K562 (cell line): Measurements from ENCODE around the gene TCEANC2. TPM values are rescaled to one million over a fixed set of nuclear protein-coding genes. Genes with fewer than 3 reads are reported as not detected.
A peak's percentile ranks its signal among the peaks of the same experiment; 100 is the strongest.

Experiments used
- BCL6 ChIP-seq: fragments of 250-450 bp; sonication (Bioruptor Pico); IDR thresholded peaks from 2 replicates; pipeline ENCODE4 v1.4.0; 2020
- CBX2 ChIP-seq: fragments of 200-600 bp; sonication (generic); IDR thresholded peaks from one replicate; pipeline ENCODE4 v1.6.1; 2012; ENCODE audit warnings: mild to moderate bottlenecking, low read length, inconsistent platforms; ENCODE audit not compliant: insufficient read depth, poor library complexity, severe bottlenecking
- CBX5 ChIP-seq: IDR thresholded peaks from 2 replicates; pipeline ENCODE4 v1.6.1; 2014; ENCODE audit warnings: low read depth, borderline replicate concordance
- CHCHD3 ChIP-seq: fragments of 250-450 bp; sonication (Bioruptor Pico); IDR thresholded peaks from 2 replicates; pipeline ENCODE4 v2.1.2; 2022; ENCODE audit warnings: mild to moderate bottlenecking
- DDX20 ChIP-seq: fragments of 450-650 bp; IDR thresholded peaks from 2 replicates; pipeline ENCODE4 v1.6.1; 2016; ENCODE audit warnings: missing genetic modification characterization, low read depth, mild to moderate bottlenecking, missing compliant biosample characterization, moderate library complexity
- E2F3 ChIP-seq: fragments of 250-450 bp; sonication (Bioruptor Pico); IDR thresholded peaks from 2 replicates; pipeline ENCODE4 v1.4.0; 2020; ENCODE audit warnings: mild to moderate bottlenecking
- HNRNPLL ChIP-seq: fragments of 200-400 bp; formaldehyde crosslinking; IDR thresholded peaks from 2 replicates; pipeline ENCODE4 v1.6.1; 2017; ENCODE audit warnings: low read length, low read depth, mild to moderate bottlenecking; ENCODE audit not compliant: poor library complexity, severe bottlenecking
- MED1 ChIP-seq: sonication (generic); formaldehyde crosslinking; IDR thresholded peaks from 2 replicates; pipeline ENCODE4 v1.8.1; 2023; ENCODE audit warnings: missing genetic modification reagents, borderline replicate concordance
- MTF1 ChIP-seq: fragments of 250-450 bp; sonication (Bioruptor Pico); IDR thresholded peaks from 2 replicates; pipeline ENCODE4 v1.9.0; 2021; ENCODE audit warnings: moderate library complexity, mild to moderate bottlenecking, inconsistent platforms, borderline replicate concordance
- MYNN ChIP-seq, 2 experiments: sonication (generic); formaldehyde crosslinking in 1 of 2; IDR thresholded peaks; 2 replicates each; pipeline versions ENCODE4 v1.5.0 to v1.6.1; 2016 to 2020; ENCODE audit warnings: antibody characterized with exemption in 1 of 2, missing genetic modification reagents in 1 of 2
- NFE2L1 ChIP-seq: fragments of 450-650 bp; IDR thresholded peaks from 2 replicates; pipeline ENCODE4 v1.6.1; 2016; ENCODE audit warnings: missing genetic modification characterization, low read depth, mild to moderate bottlenecking, missing compliant biosample characterization, moderate library complexity, borderline replicate concordance
- RAD21 ChIP-seq, 2 experiments: fragments of 250-450 bp in 1 of 2; fragments of 450-650 bp in 1 of 2; sonication (Bioruptor Pico) in 1 of 2; formaldehyde crosslinking in 1 of 2; IDR thresholded peaks in 1 of 2; conservative IDR thresholded peaks in 1 of 2; 2 replicates each; pipeline versions ENCODE4 v1.4.0 to v1.8.0; 2020 to 2022; ENCODE audit warnings: mild to moderate bottlenecking in 2 of 2, moderate library complexity in 1 of 2
- RCOR1 ChIP-seq, 2 experiments: IDR thresholded peaks; 2 replicates each; pipeline ENCODE4 v1.6.1; 2012; ENCODE audit warnings: low read depth in 2 of 2, low read length in 2 of 2, borderline replicate concordance in 1 of 2, improper control_type of control experiment in 1 of 2
- SMC3 ChIP-seq: conservative IDR thresholded peaks from 2 replicates; pipeline ENCODE4 v1.6.1; 2011; ENCODE audit warnings: low read depth, low read length, improper control_type of control experiment; ENCODE audit not compliant: insufficient read depth
- ZFX ChIP-seq: sonication (generic); formaldehyde crosslinking; IDR thresholded peaks from 2 replicates; pipeline ENCODE4 v1.8.0; 2022; ENCODE audit warnings: mild to moderate bottlenecking, missing genetic modification reagents, moderate library complexity
- ZNF12 ChIP-seq: sonication (generic); formaldehyde crosslinking; IDR thresholded peaks from 2 replicates; pipeline ENCODE4 v1.4.0; 2020; ENCODE audit warnings: mild to moderate bottlenecking, missing genetic modification reagents
- ZNF280B ChIP-seq: fragments of 250-450 bp; sonication (Bioruptor Pico); IDR thresholded peaks from 2 replicates; pipeline ENCODE4 v1.5.1; 2021; ENCODE audit warnings: mild to moderate bottlenecking
- ZNF398 ChIP-seq: fragments of 250-450 bp; sonication (Bioruptor Pico); IDR thresholded peaks from 2 replicates; pipeline ENCODE4 v1.8.0; 2021; ENCODE audit warnings: moderate library complexity, mild to moderate bottlenecking, inconsistent platforms
- polyA plus RNA-seq, 8 experiments: library from polyadenylated mRNA; depleted of rRNA in 4 of 8; stranded (reverse) in 5 of 8; unstranded in 3 of 8; fragments of >200 nt; fragmentation: Nextera tagmentation in 2 of 8; fragmentation: Illumina TruSeq in 1 of 8; extraction: Ambion mirVana in 2 of 8; extraction: Trizol in 1 of 8; gene quantifications; 2 replicates each; pipeline versions ENCODE4 v1.2.1 to v1.2.3, GENCODE V29; 2011 to 2014; ENCODE audit warnings: inconsistent platforms in 1 of 8, missing spikeins in 1 of 8
- total RNA-seq, 7 experiments: library from RNA; depleted of rRNA in 6 of 7; stranded (reverse); fragments of >200 nt in 6 of 7; fragmentation: Illumina TruSeq in 2 of 7; extraction: Trizol in 2 of 7; gene quantifications; 2 replicates each; pipeline versions ENCODE4 v1.2.1 to v1.2.3, GENCODE V29; 2011 to 2021; ENCODE audit warnings: low replicate concordance in 1 of 7
- TF ChIP-seq, protein P1 (sequence below), 2 experiments: fragments of 450-650 bp; IDR thresholded peaks; 2 replicates each; pipeline ENCODE4 v1.6.1; 2018; ENCODE audit warnings: mild to moderate bottlenecking in 2 of 2, low read depth in 1 of 2; ENCODE audit not compliant: partially characterized antibody in 2 of 2

TCEANC2 gene
- total and polyA plus RNA-seq, 9 of the 15 experiments (the other 6 are each of a cell fraction or from before 2014, with no cell fraction given): 3.3 to 10.2 (median 7.0) TPM

- TF ChIP-seq HNRNPLL: no peak
- peak; percentile 87 for TF ChIP-seq SMC3
- TF ChIP-seq BCL6 (CRISPR knock-in tag): no peak
- no peak for TF ChIP-seq MTF1
- TF ChIP-seq ZNF398 (CRISPR knock-in tag): no peak
- TF ChIP-seq E2F3 (CRISPR knock-in tag): no peak
- TF ChIP-seq MYNN (IDR thresholded peaks at IDR 0.05): no peak
- no peak for TF ChIP-seq MYNN (CRISPR knock-in tag; IDR thresholded peaks at IDR 0.05)
- peak; percentile 89 to 93 for TF ChIP-seq RAD21 (CRISPR knock-in tag; conservative IDR thresholded peaks at IDR 0.05 in 1 of 2, IDR thresholded peaks at IDR 0.05 in 1 of 2)
- TF ChIP-seq CBX5: no peak
- TF ChIP-seq, protein P1, sequence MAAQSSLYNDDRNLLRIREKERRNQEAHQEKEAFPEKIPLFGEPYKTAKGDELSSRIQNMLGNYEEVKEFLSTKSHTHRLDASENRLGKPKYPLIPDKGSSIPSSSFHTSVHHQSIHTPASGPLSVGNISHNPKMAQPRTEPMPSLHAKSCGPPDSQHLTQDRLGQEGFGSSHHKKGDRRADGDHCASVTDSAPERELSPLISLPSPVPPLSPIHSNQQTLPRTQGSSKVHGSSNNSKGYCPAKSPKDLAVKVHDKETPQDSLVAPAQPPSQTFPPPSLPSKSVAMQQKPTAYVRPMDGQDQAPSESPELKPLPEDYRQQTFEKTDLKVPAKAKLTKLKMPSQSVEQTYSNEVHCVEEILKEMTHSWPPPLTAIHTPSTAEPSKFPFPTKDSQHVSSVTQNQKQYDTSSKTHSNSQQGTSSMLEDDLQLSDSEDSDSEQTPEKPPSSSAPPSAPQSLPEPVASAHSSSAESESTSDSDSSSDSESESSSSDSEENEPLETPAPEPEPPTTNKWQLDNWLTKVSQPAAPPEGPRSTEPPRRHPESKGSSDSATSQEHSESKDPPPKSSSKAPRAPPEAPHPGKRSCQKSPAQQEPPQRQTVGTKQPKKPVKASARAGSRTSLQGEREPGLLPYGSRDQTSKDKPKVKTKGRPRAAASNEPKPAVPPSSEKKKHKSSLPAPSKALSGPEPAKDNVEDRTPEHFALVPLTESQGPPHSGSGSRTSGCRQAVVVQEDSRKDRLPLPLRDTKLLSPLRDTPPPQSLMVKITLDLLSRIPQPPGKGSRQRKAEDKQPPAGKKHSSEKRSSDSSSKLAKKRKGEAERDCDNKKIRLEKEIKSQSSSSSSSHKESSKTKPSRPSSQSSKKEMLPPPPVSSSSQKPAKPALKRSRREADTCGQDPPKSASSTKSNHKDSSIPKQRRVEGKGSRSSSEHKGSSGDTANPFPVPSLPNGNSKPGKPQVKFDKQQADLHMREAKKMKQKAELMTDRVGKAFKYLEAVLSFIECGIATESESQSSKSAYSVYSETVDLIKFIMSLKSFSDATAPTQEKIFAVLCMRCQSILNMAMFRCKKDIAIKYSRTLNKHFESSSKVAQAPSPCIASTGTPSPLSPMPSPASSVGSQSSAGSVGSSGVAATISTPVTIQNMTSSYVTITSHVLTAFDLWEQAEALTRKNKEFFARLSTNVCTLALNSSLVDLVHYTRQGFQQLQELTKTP (IDR thresholded peaks at IDR 0.05; ENCODE audit: low read depth in 1 of 2, partially characterized antibody in 2 of 2): no peak
- no peak for TF ChIP-seq CHCHD3
- TF ChIP-seq ZNF280B (CRISPR knock-in tag): no peak
- no peak for TF ChIP-seq DDX20
- TF ChIP-seq ZFX: peak; percentile 28; the same call in 1 of the 2 replicates
- TF ChIP-seq NFE2L1 (tag): no peak
- no peak for TF ChIP-seq CBX2
- peak in 1 of 2 experiments; percentile 55; a peak in 1 of 4 replicates for TF ChIP-seq RCOR1 (IDR thresholded peaks at IDR 0.05; ENCODE audit: borderline replicate concordance in 1 of 2, low read depth in 2 of 2, low read length in 2 of 2)
- no peak for TF ChIP-seq MED1 (CRISPR knock-in tag)
- 0 out of 2 replicates have a peak, but pooled peaks have one; percentile 14 for TF ChIP-seq ZNF12 (CRISPR knock-in tag)
These were observed 68.2 kb downstream of the TCEANC2 start (continued) for GRCh38 chr1:54121482-54122134.
